ENCODE data around the gene RIMBP3B.
"Not testable (repeated sequence)": the region's sequence is repeated elsewhere in the genome, so short reads cannot be mapped to it uniquely, and the experiment has no call there.

RIMBP3B gene

GRCh38 chr22:21383701-21384467 lies at the start of gene RIMBP3B:
RIMBP3B (plus strand) TSS chr22:21383751; CDS start chr22:21383859, 108 bp downstream.
- not testable (repeated sequence) for DNase-seq

- not testable (repeated sequence) for DNase-seq
Observed at GRCh38 chr22:21357527-21357926, 26.0 kb upstream of the RIMBP3B start.

GRCh38 chr22:21360525-21360924 lies 23.0 kb upstream of the RIMBP3B start:
- not testable (repeated sequence) for DNase-seq

GRCh38 chr22:21362473-21362872 lies 21.1 kb upstream of the RIMBP3B start:
- not testable (repeated sequence) for DNase-seq

- not testable (repeated sequence) for DNase-seq
Observed at GRCh38 chr22:21363061-21363460, 20.5 kb upstream of the RIMBP3B start.

GRCh38 chr22:21363803-21364202 lies 19.7 kb upstream of the RIMBP3B start:
- not testable (repeated sequence) for DNase-seq

- DNase-seq: not testable (repeated sequence)
Observed at GRCh38 chr22:21364362-21364761, 19.2 kb upstream of the RIMBP3B start.

GRCh38 chr22:21365337-21365736 lies 18.2 kb upstream of the RIMBP3B start:
- DNase-seq: not testable (repeated sequence)

GRCh38 chr22:21368603-21369310 lies 14.8 kb upstream of the RIMBP3B start:
- DNase-seq: not testable (repeated sequence)

- not testable (repeated sequence) for DNase-seq
Observed at GRCh38 chr22:21375880-21376279, 7.7 kb upstream of the RIMBP3B start.

GRCh38 chr22:21384468-21385357 lies 1.2 kb downstream of the RIMBP3B start:
- DNase-seq: not testable (repeated sequence)

- DNase-seq: not testable (repeated sequence)
Observed at GRCh38 chr22:21389480-21389879, 5.9 kb downstream of the RIMBP3B start.

GRCh38 chr22:21390013-21390412 lies 6.5 kb downstream of the RIMBP3B start:
- DNase-seq: not testable (repeated sequence)

GRCh38 chr22:21394613-21395012 lies 11.1 kb downstream of the RIMBP3B start:
- not testable (repeated sequence) for DNase-seq

- not testable (repeated sequence) for DNase-seq
Observed at GRCh38 chr22:21401197-21401969, 17.8 kb downstream of the RIMBP3B start.

GRCh38 chr22:21402763-21403314 lies 19.3 kb downstream of the RIMBP3B start:
- DNase-seq: not testable (repeated sequence)

- DNase-seq: not testable (repeated sequence)
Observed at GRCh38 chr22:21407139-21407538, 23.6 kb downstream of the RIMBP3B start.

GRCh38 chr22:21407792-21408191 lies 24.2 kb downstream of the RIMBP3B start:
- DNase-seq: not testable (repeated sequence)

- DNase-seq: not testable (repeated sequence)
Observed at GRCh38 chr22:21416375-21416774, 32.8 kb downstream of the RIMBP3B start.

- DNase-seq: not testable (repeated sequence)
Observed at GRCh38 chr22:21417227-21417746, 33.7 kb downstream of the RIMBP3B start, which contains the start of gene HIC2. HIC2 (plus strand) TSS chr22:21417371; CDS start chr22:21442832, 25,461 bp downstream.

- DNase-seq: not testable (repeated sequence)
Observed at GRCh38 chr22:21417853-21418252, 34.3 kb downstream of the RIMBP3B start.
